Epithelial cell of proximal tubule (primary cell): ENCODE results near the gene ATF6B. TPM values are rescaled to one million over a fixed set of nuclear protein-coding genes. Genes with fewer than 3 reads are reported as not detected.
A peak's percentile ranks its signal among the peaks of the same experiment; 100 is the strongest.

Source experiments
- DNase-seq: peaks from one replicate; pipeline ENCODE4 v3.0.0-alpha.2; 2011; ENCODE audit warnings: low read depth
- H3K4me3 ChIP-seq: 2 replicates; pipeline ENCODE4 v1.5.1; 2011; ENCODE audit warnings: low read depth, mild to moderate bottlenecking, low read length
- CTCF ChIP-seq: conservative IDR thresholded peaks from 2 replicates; pipeline ENCODE4 v1.5.1; 2012; ENCODE audit warnings: low read depth, mild to moderate bottlenecking, low read length
- total RNA-seq: library from RNA; depleted of rRNA; stranded (reverse); fragments of >200 nt; gene quantifications from 2 replicates; pipeline ENCODE4 v1.2.3, GENCODE V29; 2015

The ATF6B gene
- 21.3 and 23.2 TPM in 2 replicates for total RNA-seq

- no peak for TF ChIP-seq CTCF
- DNase-seq = peak; percentile 92
- peak within 1 kb of the TSS; percentile 88 for H3K4me3 ChIP-seq
Measured at GRCh38 chr6:32127717-32128592, at the start of gene ATF6B. ATF6B (minus strand) TSS chr6:32128246; CDS start chr6:32128207, 39 bp downstream.

- no peak for DNase-seq
- H3K4me3 ChIP-seq = peak overlapping the region; percentile 99
- no peak for TF ChIP-seq CTCF
Measured at GRCh38 chr6:32177183-32177787, 49.2 kb upstream of the ATF6B start.

GRCh38 chr6:32176476-32177182, 48.6 kb upstream of the ATF6B start:
- peak overlapping the region; percentile 99 for H3K4me3 ChIP-seq
- no peak for TF ChIP-seq CTCF
- DNase-seq = no peak

GRCh38 chr6:32175711-32176475, 47.8 kb upstream of the ATF6B start, which contains the start of gene AGPAT1:
AGPAT1 (minus strand) TSS chr6:32176084; CDS start chr6:32171496, 4,588 bp downstream.
- peak within 1 kb of the TSS; percentile 99 for H3K4me3 ChIP-seq
- TF ChIP-seq CTCF = no peak
- DNase-seq = no peak

GRCh38 chr6:32175322-32175710, 47.3 kb upstream of the ATF6B start:
- TF ChIP-seq CTCF = no peak
- no peak for DNase-seq
- H3K4me3 ChIP-seq = peak overlapping the region; percentile 99

- peak overlapping the region; percentile 99 for H3K4me3 ChIP-seq
- TF ChIP-seq CTCF = no peak
- DNase-seq = no peak
Measured at GRCh38 chr6:32174416-32174815, 46.4 kb upstream of the ATF6B start.
